Retinal pigment epithelial cell (primary cell): ENCODE data around the gene SSBP3.
"Not testable (repeated sequence)": the region's sequence is repeated elsewhere in the genome, so short reads cannot be mapped to it uniquely, and the experiment has no call there.

Source experiments
- DNase-seq: peaks from one replicate; pipeline ENCODE4 v3.0.0-alpha.2; 2010; ENCODE audit warnings: low read depth
- H3K4me3 ChIP-seq: 2 replicates; pipeline ENCODE4 v1.5.1; 2011; ENCODE audit warnings: mild to moderate bottlenecking, low read length, control low read depth, moderate library complexity
- CTCF ChIP-seq: conservative IDR thresholded peaks from 2 replicates; pipeline ENCODE4 v1.5.1; 2011; ENCODE audit warnings: low read depth, low read length, control low read depth, inconsistent platforms

The SSBP3 gene

GRCh38 chr1:54234284-54234683 lies 171.9 kb downstream of the SSBP3 start:
- DNase-seq = no peak
- no peak overlapping the region for H3K4me3 ChIP-seq
- TF ChIP-seq CTCF = no peak

DNA sequence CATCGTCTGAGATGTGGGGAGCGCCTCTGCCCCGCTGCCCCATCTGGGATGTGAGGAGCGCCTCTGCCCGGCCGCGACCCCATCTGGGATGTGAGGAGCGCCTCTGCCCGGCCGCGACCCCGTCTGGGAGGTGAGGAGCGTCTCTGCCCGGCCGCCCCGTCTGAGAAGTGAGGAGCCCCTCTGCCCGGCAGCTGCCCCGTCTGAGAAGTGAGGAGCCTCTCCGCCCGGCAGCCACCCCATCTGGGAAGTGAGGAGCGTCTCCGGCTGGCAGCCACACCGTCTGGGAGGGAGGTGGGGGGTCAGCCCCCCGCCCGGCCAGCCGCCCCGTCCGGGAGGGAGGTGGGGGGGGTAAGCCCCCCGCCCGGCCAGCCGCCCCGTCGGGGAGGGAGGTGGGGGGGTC lies 173.0 kb downstream of the SSBP3 start:
- H3K4me3 ChIP-seq, DNase-seq: not testable (repeated sequence)

GRCh38 chr1:54230507-54231339 lies 175.5 kb downstream of the SSBP3 start:
- no peak for TF ChIP-seq CTCF
- no peak for DNase-seq
- no peak overlapping the region for H3K4me3 ChIP-seq

DNA sequence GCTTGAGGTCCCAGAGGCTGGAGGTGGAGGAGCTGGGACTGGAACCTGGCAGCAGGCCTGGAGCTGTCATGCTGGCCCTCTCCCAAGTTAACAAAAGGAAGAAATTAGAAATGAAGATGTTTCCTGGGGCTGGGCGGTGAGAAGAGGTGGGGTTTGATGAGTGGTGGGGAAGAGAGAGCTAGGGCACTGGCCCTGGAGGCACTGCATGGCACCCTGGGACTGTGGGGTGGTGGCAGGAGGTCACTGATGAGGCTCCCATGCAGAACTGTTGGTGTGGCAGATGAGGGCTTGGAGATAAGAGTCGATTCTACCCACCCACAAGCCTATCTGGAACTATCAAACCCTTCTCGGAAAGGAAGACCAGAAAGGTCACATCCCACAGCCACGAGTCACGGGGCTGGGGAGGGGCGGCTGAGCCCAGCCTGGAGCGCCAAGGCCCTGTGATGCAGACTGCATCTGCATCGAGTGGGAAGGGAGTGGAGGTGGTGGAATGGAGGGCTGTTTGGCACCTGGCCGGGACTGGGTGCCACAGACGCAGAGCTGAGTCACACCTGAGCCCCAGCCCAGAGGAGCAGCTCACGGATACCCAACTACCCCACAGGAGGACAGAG lies 176.8 kb downstream of the SSBP3 start:
- DNase-seq = no peak
- TF ChIP-seq CTCF = no peak
- no peak overlapping the region for H3K4me3 ChIP-seq

DNA sequence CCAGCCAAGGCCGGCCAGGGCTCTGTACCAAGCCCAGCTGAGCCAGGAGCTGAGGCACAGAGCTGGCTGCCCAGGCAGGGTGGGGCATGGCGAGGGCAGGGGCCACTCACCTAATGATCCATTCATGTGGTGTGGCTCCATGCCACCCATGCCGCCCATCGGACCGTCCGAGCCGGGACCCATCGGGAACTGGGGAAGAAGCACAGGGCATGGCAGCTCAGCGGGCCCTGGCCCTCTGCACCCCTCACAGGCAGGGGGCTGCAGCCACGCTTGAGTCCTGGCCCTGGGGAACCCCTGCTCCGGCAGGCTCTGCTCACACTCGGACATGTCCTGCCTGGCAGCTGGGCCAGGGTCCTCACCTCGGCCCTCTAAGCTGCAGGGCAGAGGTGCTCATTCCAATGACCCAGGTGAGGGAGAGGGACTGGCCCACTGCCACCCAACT lies 177.5 kb downstream of the SSBP3 start:
- H3K4me3 ChIP-seq = no peak overlapping the region
- DNase-seq = no peak
- TF ChIP-seq CTCF = no peak

DNA sequence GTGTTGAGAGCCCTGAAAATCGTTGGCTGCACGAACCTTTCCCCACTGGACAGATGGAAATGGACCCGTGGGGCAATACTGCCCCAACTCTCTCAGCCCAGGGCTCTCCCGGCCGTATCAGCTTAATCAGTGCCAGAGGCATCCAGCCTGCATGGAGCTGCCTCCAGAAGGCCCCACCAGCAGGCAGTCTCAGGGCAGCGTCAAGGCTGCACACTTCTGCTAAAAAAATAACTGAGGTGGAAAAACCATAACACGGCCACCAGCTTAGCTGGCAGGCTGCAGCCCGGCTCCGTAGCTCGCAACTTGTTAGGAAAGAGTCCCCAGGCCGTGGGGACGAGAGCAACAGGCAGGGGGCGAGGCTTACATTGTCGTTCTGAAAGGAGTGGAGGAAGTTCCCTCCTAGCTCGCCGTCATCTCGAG lies 178.3 kb downstream of the SSBP3 start:
- TF ChIP-seq CTCF = peak; percentile 20
- no peak for DNase-seq
- no peak overlapping the region for H3K4me3 ChIP-seq

DNA sequence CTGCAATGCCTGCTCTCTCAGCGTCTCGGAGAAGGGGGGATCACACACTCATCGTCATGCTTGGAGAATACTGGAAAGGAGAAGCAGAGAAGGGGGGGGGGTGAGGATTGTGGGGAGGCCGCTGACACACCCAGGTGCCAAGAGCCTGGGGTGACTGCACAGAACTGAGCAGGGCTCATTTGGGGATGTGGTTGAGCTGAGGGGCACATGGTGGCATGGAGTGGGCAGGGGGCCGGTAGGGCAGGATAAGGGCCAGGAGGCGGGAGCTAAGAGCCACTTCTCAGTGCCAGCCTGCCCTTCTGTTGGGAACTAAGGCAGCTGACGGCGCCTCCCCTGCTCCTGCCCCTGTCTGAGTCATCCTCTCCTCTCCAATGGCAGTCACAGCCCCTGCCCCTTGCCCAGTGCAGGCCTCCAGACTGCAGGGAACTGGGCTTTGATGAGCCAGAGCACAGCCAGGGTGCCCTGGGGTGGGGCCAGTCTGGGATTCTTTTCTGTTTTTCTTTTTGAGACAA lies 179.0 kb downstream of the SSBP3 start:
- H3K4me3 ChIP-seq = no peak overlapping the region
- no peak for TF ChIP-seq CTCF
- peak; percentile 78 for DNase-seq
